NCI-H345 (cell line): ENCODE measurements around the gene NBEAL2.
A peak's percentile ranks its signal among the peaks of the same experiment; 100 is the strongest.

ENCODE experiments used
- DNase-seq: peaks from one replicate; lab custom pipeline; 2025; lab: John Stamatoyannopoulos, UW

Gene NBEAL2, protein sequence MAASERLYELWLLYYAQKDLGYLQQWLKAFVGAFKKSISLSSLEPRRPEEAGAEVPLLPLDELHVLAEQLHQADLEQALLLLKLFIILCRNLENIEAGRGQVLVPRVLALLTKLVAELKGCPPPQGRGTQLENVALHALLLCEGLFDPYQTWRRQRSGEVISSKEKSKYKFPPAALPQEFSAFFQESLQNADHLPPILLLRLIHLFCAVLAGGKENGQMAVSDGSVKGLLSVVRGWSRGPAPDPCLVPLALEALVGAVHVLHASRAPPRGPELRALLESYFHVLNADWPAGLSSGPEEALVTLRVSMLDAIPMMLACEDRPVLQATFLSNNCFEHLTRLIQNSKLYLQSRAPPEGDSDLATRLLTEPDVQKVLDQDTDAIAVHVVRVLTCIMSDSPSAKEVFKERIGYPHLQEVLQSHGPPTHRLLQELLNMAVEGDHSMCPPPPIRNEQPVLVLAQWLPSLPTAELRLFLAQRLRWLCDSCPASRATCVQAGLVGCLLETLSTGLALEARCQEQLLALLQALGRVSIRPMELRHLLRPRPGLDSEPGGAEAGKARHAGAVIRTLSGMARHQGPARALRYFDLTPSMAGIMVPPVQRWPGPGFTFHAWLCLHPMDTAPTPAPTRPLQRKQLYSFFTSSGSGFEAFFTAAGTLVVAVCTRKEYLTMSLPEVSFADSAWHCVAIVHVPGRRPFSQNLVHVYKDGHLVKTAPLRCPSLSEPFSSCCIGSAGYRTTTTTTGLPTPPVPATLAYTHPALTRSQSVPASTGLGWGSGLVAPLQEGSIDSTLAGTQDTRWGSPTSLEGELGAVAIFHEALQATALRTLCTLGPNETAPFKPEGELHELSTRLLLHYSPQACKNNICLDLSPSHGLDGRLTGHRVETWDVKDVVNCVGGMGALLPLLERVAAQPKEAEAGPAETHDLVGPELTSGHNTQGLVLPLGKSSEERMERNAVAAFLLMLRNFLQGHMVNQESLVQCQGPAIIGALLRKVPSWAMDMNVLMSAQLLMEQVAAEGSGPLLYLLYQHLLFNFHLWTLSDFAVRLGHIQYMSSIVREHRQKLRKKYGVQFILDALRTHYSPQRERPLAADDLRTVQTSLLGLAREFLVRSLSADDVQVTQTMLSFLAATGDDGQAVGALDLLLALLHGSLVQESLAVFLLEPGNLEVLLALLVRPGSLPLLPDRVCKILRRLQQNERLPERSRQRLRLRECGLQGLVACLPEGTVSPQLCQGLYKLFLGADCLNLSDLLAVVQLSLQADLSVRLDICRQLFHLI (N-terminal part only)

GRCh38 chr3:46978985-46979944 is at the start of gene NBEAL2:
Gene NBEAL2 (plus strand): TSS chr3:46979666. CDS start chr3:46979862, 196 bp downstream.
- peak; percentile 87 for DNase-seq

- no peak for DNase-seq
These were observed 49.1 kb upstream of the NBEAL2 start for GRCh38 chr3:46930166-46930944.

DNA sequence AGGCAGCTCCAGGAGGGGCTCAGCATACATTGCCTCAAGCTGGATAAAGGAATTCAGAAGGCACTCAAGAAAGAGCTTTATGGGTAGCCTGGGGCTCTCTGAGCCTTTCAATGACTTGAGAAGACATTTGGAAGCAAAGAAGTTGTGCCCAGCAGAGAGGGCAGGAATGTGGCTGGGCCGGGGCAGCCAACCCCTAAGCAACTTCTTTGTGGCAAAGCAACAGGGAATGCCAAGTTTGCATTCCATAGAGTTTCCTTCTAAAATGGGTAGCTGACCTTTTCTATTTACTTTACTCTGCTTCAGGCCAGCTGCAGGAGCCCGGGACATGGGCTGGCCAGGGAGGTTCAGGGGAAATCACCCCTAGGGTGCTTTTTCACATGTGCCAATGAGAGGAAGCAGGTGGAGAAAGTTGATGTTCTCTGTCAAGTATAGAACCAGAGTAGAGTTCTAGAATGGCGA is 48.5 kb upstream of the NBEAL2 start:
- DNase-seq: no peak

DNA sequence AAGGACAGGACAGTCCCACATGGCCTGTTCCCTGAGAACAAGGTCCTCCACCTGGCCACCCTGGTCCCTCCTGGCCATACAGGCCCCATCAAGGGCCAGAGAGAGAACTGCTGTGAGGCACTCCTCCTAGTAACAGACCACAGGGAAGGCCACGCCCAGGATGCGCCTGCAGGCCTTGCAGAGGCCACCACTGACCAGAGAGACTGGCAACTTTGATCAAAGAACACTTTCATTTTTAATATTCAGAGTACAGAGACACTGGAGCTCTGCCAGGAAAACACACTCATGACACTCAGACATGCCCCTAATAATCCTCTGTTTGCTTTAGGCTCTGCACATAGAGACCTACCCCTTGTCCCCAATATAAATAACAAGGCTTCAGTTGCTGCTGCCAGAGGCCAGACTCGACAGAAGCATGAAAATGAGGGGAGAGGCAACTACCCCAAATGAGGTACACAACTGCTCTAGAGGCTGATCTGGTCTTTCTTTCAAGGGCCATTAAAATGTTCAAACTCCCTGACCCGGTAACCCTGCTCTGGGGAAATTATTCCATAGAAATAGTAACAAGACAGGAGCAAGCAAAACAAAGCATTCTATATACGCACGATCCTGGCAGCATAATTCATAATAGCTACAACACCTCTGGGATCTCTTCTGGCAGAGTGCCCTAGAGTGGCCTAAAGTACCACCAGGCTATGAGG is 47.7 kb upstream of the NBEAL2 start:
- DNase-seq: peak; percentile 15

GRCh38 chr3:46932455-46933225 is 46.8 kb upstream of the NBEAL2 start:
- no peak for DNase-seq

DNA sequence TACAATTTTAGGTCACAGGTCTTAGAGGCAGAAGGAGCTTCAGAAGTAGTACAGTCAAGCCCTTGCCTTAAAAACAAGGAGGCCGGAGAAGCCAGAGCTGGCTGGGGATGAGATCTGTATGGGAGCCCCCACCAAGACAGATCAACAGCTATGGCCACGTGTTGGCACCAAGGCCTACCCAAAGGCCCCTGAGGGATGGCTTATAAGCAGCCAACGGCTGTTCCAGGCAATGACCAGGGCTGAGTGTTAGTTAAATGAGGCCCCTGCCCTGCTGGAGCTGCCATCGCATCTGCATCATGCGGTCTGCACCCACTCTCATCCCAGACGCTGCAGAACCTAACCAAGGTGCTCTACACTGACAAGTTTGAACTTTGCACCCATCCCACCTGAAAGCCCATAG is 46.2 kb upstream of the NBEAL2 start:
- no peak for DNase-seq

DNA sequence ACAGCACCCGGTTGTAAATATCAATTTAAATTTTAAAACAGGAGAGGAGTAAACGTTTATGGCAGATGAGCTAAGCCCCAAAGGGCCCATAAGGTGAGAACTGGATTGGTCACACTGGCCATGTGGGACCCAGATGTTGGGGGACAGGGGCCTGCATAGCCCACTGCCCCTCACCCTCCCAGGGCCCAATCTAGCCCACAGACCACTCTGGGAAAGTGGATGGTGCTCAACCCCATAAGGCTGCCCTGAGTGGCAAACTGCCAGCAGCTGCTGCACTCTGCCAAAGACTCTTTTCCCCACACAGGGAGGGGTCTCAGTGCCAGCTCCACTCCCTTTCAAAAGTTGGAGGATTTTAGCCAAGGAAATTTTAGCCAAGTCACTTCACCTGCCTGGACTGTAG is 45.4 kb upstream of the NBEAL2 start:
- no peak for DNase-seq

DNA sequence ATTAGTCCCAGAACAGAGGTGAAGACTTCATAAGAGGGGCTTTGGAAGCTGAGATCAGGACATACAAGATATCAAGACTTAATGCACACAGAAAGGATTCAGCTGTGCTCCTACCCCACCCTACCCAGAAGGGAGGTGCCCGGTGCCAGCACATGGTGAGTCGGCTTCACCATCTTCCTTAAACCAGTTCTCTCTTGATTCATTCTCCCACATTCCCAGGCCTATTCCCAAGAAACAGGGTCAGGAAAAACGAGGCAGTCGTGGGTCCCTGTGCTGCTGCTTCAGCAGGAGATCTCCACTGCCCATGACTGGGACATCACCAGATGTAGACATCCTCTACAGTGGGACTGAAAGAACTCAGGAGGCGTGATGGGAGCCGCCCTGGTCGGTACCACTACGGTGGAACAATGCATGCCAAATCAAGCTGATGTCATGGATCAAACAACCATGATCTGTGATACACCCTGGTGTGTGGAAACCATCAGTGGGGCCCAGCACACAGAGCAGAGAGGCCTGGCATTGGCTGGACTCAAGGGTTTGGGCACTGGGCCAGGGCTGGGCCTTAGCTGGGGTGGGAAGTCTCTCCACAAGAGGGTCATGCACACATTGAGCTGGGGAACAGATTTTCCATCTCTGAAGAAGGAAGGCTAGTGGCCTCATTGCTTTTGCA is 44.8 kb upstream of the NBEAL2 start:
- no peak for DNase-seq

GRCh38 chr3:46935168-46935858 is 44.2 kb upstream of the NBEAL2 start:
- DNase-seq: no peak

DNA sequence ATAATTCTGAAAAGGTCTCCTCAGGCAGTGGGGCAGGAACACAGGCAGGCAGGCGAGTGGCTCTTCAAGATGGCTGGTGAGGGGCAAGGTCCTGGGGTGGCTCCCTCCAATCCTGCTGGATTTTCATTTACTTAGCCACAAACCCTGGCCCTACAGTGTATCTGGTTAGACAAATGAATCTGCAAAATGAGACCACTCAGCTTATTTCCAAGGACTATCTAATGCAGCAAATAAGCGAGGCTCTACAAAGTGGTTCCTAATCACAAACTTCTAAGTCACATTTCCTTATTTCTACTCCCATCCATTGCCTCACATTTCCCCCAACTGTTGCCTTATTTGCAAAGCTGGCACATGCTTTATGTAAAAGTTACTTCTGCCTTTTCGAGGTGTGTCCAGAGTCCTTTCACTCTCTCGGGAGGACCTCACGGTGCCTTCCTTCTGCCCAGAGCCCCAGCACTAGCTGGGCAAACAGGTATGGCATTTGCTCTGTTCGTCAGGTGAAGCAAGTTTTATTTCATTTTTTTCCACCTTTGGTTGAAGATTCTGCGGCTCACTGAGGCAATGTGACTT is 43.4 kb upstream of the NBEAL2 start:
- DNase-seq: no peak

DNA sequence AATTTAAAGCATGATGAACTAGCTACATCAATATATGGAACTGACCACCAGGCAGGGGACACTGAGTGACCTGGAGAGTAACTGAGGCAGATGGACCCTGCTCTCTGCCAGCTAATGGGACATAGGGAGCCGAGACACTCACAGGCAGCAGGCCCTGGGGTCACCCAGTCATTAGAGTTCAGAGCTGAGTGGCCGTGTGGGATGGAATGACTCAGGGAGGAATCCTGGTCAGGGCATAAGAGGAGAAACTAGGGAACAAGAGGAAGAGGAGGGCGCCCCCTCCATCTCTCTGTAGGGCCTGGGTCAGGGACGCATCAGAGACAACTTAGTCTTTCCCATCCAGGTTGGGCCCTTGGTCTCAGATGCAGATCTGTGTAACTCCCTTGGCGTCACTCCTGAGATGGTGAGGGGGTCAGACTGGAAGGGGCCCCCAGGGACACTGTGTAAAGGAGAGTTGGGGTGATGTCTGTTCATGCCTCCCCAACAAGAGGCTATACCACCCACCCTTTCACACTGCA is 42.7 kb upstream of the NBEAL2 start:
- DNase-seq: no peak

DNA sequence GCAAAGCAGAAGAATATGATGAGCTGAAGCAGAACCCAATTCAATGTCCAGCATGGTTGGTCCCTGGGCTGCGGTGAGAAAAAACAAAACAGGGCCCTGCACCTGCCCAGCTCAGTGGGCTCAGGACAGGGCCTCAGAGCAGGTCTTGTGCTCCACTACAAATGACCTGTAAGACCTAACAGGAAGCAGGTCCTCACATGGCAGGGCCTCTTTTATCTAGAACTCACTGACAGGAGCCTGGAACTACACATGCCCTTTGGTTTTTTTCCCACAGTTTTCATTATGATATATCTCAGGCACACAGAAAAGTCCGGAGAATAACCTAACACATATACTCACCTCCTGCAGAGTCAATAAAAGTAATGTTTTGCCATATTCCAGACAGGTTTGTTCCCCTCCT is 41.3 kb upstream of the NBEAL2 start:
- DNase-seq: no peak

GRCh38 chr3:46939578-46940445 is 39.7 kb upstream of the NBEAL2 start:
- no peak for DNase-seq

GRCh38 chr3:46942076-46942475 is 37.4 kb upstream of the NBEAL2 start:
- no peak for DNase-seq

DNA sequence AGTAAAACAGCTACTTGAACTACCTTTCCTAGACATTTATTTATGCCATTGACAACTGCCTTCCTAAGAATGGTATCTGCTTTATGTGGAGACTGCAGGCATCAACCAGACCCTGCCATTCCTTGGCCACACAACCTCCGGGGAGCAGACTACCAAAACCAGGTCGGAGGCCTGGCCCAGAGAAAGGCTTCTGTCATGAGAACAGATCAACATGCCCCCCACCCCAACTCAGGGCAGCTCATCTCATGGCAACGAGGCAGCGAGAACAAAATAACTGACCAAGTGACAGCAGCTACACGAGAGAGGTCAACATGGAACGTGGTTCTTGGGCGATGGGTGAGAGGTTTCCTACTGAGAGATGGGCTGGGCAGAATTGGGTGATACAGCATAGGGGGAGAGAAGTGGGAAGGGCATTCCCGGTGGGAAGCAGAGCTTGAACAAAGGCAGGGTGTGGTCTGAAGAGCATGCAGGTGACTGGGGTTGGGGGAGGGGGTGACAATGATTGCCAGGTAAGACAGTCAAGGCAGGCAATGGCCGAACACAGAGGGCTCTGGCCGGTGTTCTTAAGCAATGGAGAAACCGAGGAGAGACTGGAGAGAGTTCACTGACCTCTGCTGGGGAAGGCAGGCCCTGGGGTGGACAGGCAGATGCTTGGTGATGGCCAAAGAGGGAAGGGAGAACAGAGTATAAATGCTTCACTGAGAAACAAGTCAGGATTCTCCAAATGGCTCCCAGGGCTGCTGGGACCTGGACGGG is 36.8 kb upstream of the NBEAL2 start:
- DNase-seq: no peak
